GM12878 (cell line): ENCODE results near the gene DNAH3. TPM values are rescaled to one million over a fixed set of nuclear protein-coding genes. Genes with fewer than 3 reads are reported as not detected.

Experiments used
- BCL11A ChIP-seq: IDR thresholded peaks from 2 replicates; pipeline ENCODE4 v1.6.1; 2011; ENCODE audit warnings: low read depth, low read length
- ESRRA ChIP-seq: IDR thresholded peaks from 2 replicates; pipeline ENCODE4 v1.6.1; 2012; ENCODE audit warnings: mild to moderate bottlenecking, low read length, improper control_type of control experiment
- GABPA ChIP-seq: IDR thresholded peaks from 2 replicates; pipeline ENCODE4 v1.6.1; 2014; ENCODE audit warnings: antibody characterized with exemption, low read depth, mild to moderate bottlenecking, inconsistent platforms
- GATAD2B ChIP-seq: fragments of 450-650 bp; conservative IDR thresholded peaks from 2 replicates; pipeline ENCODE4 v1.6.1; 2017; ENCODE audit warnings: low read depth, mild to moderate bottlenecking, moderate library complexity
- IKZF2 ChIP-seq, 2 experiments: fragments of 450-650 bp; IDR thresholded peaks; 2 replicates each; pipeline ENCODE4 v1.6.1; 2017; ENCODE audit warnings: mild to moderate bottlenecking in 2 of 2, moderate library complexity in 2 of 2
- JUNB ChIP-seq: IDR thresholded peaks from 2 replicates; pipeline ENCODE4 v1.6.1; 2016; ENCODE audit warnings: antibody characterized with exemption, mild to moderate bottlenecking
- KDM1A ChIP-seq: fragments of 200-600 bp; sonication (generic); IDR thresholded peaks from 2 replicates; pipeline ENCODE4 v1.6.1; 2016; ENCODE audit warnings: borderline replicate concordance
- LARP7 ChIP-seq: fragments of 450-650 bp; IDR thresholded peaks from 2 replicates; pipeline ENCODE4 v1.6.1; 2017; ENCODE audit warnings: mild to moderate bottlenecking
- MTA2 ChIP-seq: fragments of 450-650 bp; IDR thresholded peaks from 2 replicates; pipeline ENCODE4 v1.6.1; 2016; ENCODE audit warnings: low read depth, mild to moderate bottlenecking, moderate library complexity
- NR2C1 ChIP-seq: fragments of 450-650 bp; IDR thresholded peaks from 2 replicates; pipeline ENCODE4 v1.6.1; 2017; ENCODE audit warnings: antibody characterized with exemption, mild to moderate bottlenecking, moderate library complexity
- NR2C2 ChIP-seq: IDR thresholded peaks from 2 replicates; pipeline ENCODE4 v1.6.1; 2011; ENCODE audit warnings: borderline replicate concordance, low read depth; ENCODE audit not compliant: control insufficient read depth, insufficient read length
- NR2F1 ChIP-seq: fragments of 450-650 bp; conservative IDR thresholded peaks from 2 replicates; pipeline ENCODE4 v1.6.1; 2017; ENCODE audit warnings: mild to moderate bottlenecking
- SMAD1 ChIP-seq: fragments of 450-650 bp; IDR thresholded peaks from 2 replicates; pipeline ENCODE4 v1.6.1; 2018; ENCODE audit warnings: mild to moderate bottlenecking, low read depth; ENCODE audit not compliant: partially characterized antibody
- SMARCA5 ChIP-seq: fragments of 450-650 bp; IDR thresholded peaks from 2 replicates; pipeline ENCODE4 v1.6.1; 2017; ENCODE audit warnings: mild to moderate bottlenecking
- SREBF1 ChIP-seq: IDR thresholded peaks from 2 replicates; pipeline ENCODE4 v1.6.1; 2012; ENCODE audit warnings: mild to moderate bottlenecking, low read length
- SUPT20H ChIP-seq: IDR thresholded peaks from 2 replicates; pipeline ENCODE4 v1.6.1; 2011; ENCODE audit warnings: low read depth, mild to moderate bottlenecking, low read length, moderate library complexity, borderline replicate concordance; ENCODE audit not compliant: control insufficient read depth
- SUZ12 ChIP-seq: fragments of 200-600 bp; sonication (generic); IDR thresholded peaks from one replicate; pipeline ENCODE4 v1.6.1; 2018; ENCODE audit warnings: antibody characterized with exemption, mild to moderate bottlenecking; ENCODE audit not compliant: unreplicated experiment
- TARDBP ChIP-seq: IDR thresholded peaks from 2 replicates; pipeline ENCODE4 v1.6.1; 2016; ENCODE audit warnings: borderline replicate concordance
- TCF7 ChIP-seq: IDR thresholded peaks from 2 replicates; pipeline ENCODE4 v1.6.1; 2014; ENCODE audit warnings: antibody characterized with exemption, borderline replicate concordance
- YY1 ChIP-seq: IDR thresholded peaks from 2 replicates; pipeline ENCODE4 v1.6.1; 2011; ENCODE audit warnings: low read depth, mild to moderate bottlenecking, low read length
- ZNF274 ChIP-seq: IDR thresholded peaks from one replicate; pipeline ENCODE4 v1.8.0; 2011; ENCODE audit not compliant: insufficient read length, insufficient read depth
- ZNF687 ChIP-seq: fragments of 450-650 bp; IDR thresholded peaks from 2 replicates; pipeline ENCODE4 v1.6.1; 2017; ENCODE audit warnings: mild to moderate bottlenecking, moderate library complexity
- polyA plus RNA-seq, 11 experiments: library from polyadenylated mRNA; depleted of rRNA in 4 of 11; unstranded in 6 of 11; stranded (reverse) in 5 of 11; fragments of >200 nt; fragmentation: Nextera tagmentation in 4 of 11; fragmentation: Illumina TruSeq in 1 of 11; extraction: Ambion mirVana in 4 of 11; extraction: Trizol in 1 of 11; gene quantifications; 1 replicate in 1 of 11; 2 replicates in 10 of 11; pipeline versions ENCODE4 v1.2.1 to v1.2.3, GENCODE V29; 2011 to 2016; ENCODE audit warnings: inconsistent platforms in 2 of 11, missing spikeins in 2 of 11, low read depth in 1 of 11
- total RNA-seq, 4 experiments: library from RNA; depleted of rRNA in 3 of 4; stranded (reverse); fragments of >200 nt in 3 of 4; fragmentation: Illumina TruSeq in 1 of 4; extraction: Trizol in 1 of 4; gene quantifications; 2 replicates each; pipeline versions ENCODE4 v1.2.1 to v1.2.3, GENCODE V29; 2013 to 2021
- TF ChIP-seq, protein P1 (sequence below): fragments of 150-350 bp; IDR thresholded peaks from 2 replicates; pipeline ENCODE4 v1.6.1; 2014; ENCODE audit warnings: mild to moderate bottlenecking, low read depth, low read length
- TF ChIP-seq, protein P2 (sequence below): fragments of 450-650 bp; IDR thresholded peaks from 2 replicates; pipeline ENCODE4 v1.6.1; 2017; ENCODE audit warnings: mild to moderate bottlenecking

DNAH3 gene
- total and polyA plus RNA-seq, 10 of the 15 experiments (the other 5 are each of a cell fraction or from before 2014, with no cell fraction given) = under 0.01 to 0.04 (median 0.04) TPM; not detected in 5

DNA sequence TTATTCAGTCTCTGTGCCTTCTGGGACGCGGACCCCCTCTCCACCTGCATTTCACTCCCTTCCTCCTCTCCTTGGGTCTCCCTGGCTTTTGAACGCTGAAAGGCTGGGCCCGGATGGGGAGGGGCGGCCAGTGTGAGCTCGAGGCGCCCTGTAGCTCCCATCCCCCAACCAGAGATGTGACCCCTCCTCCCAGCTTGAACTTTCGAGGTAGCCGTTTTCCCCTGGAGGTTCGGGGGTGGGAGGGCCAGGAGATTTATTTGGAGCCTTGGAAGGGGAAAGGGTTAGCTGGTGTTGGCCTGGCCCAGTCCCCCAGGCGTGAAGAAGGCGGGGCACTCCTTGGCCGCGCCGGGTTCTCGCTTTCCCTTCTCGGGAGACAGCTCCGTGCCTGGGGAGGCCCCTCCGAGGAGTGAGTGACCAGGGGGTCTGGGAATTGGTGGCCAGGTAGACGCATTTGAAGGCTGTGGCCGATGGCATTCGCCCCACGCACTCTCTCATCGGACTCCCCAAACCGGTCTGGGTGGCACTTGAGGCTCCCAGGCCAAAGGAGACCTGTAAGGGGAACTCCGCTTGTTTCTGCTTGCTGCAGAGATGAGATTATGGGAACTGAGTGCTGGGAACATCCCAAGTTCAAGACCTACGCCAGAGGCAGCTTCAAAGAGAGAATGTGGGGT lies 8.8 kb upstream of the DNAH3 start (continued):
- TF ChIP-seq SREBF1 (no peak), TCF7 (no peak), JUNB (no peak), ZNF687 (no peak), SMAD1 (no peak), KDM1A (no peak), SUZ12 (no peak), TARDBP (no peak), BCL11A (no peak), SUPT20H (no peak), MTA2 (0 out of 2 replicates have a peak, but pooled peaks have one; percentile 19), IKZF2 (IDR thresholded peaks at IDR 0.05) (peak; percentile 51; a peak in 2 of 4 replicates), YY1 (no peak), GATAD2B (peak; percentile 64), NR2C2 (no peak), ESRRA (no peak), SMARCA5 (0 out of 2 replicates have a peak, but pooled peaks have one; percentile 26), ZNF274 (no peak), GABPA (no peak), NR2F1 (peak; percentile 66; the same call in 1 of the 2 replicates), LARP7 (0 out of 2 replicates have a peak, but pooled peaks have one; percentile 54), NR2C1 (no peak)
- TF ChIP-seq, protein P1, sequence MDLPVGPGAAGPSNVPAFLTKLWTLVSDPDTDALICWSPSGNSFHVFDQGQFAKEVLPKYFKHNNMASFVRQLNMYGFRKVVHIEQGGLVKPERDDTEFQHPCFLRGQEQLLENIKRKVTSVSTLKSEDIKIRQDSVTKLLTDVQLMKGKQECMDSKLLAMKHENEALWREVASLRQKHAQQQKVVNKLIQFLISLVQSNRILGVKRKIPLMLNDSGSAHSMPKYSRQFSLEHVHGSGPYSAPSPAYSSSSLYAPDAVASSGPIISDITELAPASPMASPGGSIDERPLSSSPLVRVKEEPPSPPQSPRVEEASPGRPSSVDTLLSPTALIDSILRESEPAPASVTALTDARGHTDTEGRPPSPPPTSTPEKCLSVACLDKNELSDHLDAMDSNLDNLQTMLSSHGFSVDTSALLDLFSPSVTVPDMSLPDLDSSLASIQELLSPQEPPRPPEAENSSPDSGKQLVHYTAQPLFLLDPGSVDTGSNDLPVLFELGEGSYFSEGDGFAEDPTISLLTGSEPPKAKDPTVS = no peak
- TF ChIP-seq, protein P2, sequence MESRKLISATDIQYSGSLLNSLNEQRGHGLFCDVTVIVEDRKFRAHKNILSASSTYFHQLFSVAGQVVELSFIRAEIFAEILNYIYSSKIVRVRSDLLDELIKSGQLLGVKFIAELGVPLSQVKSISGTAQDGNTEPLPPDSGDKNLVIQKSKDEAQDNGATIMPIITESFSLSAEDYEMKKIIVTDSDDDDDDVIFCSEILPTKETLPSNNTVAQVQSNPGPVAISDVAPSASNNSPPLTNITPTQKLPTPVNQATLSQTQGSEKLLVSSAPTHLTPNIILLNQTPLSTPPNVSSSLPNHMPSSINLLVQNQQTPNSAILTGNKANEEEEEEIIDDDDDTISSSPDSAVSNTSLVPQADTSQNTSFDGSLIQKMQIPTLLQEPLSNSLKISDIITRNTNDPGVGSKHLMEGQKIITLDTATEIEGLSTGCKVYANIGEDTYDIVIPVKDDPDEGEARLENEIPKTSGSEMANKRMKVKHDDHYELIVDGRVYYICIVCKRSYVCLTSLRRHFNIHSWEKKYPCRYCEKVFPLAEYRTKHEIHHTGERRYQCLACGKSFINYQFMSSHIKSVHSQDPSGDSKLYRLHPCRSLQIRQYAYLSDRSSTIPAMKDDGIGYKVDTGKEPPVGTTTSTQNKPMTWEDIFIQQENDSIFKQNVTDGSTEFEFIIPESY = no peak
